Astrocyte (in vitro differentiated cells and primary cell): Measurements from ENCODE around the gene REEP1. TPM values are rescaled to one million over a fixed set of nuclear protein-coding genes. Genes with fewer than 3 reads are reported as not detected.

ENCODE experiments used
- DNase-seq: peaks from one replicate; pipeline ENCODE4 v3.0.0-alpha.2; 2010; ENCODE audit warnings: low read depth
- FAIRE-seq: peaks from 2 replicates; lab custom pipeline; 2011; peaks lifted over from hg19 to GRCh38; lab: Jason Lieb, UNC
- H2AFZ ChIP-seq: 2 replicates; pipeline ENCODE4 v1.6.0; 2012; ENCODE audit warnings: low read depth, low read length, inconsistent platforms
- H3K27ac ChIP-seq: 2 replicates; pipeline ENCODE4 v1.5.1; 2011; ENCODE audit warnings: low read depth, low read length, inconsistent platforms
- H3K27me3 ChIP-seq: 2 replicates; pipeline ENCODE4 v1.6.0; 2011; ENCODE audit warnings: low read length, inconsistent platforms; ENCODE audit not compliant: insufficient read depth
- H3K36me3 ChIP-seq: 2 replicates; pipeline ENCODE4 v1.5.1; 2011; ENCODE audit warnings: low read length, inconsistent platforms; ENCODE audit not compliant: insufficient read depth
- H3K4me1 ChIP-seq: 2 replicates; pipeline ENCODE4 v1.5.1; 2011; ENCODE audit warnings: low read length, inconsistent platforms; ENCODE audit not compliant: insufficient read depth
- H3K4me2 ChIP-seq: 2 replicates; pipeline ENCODE4 v1.6.0; 2012; ENCODE audit warnings: low read length, inconsistent platforms
- H3K4me3 ChIP-seq: 2 replicates; pipeline ENCODE4 v1.5.1; 2011; ENCODE audit warnings: low read depth, mild to moderate bottlenecking, low read length, inconsistent platforms; ENCODE audit not compliant: insufficient read depth
- H3K79me2 ChIP-seq: 2 replicates; pipeline ENCODE4 v1.6.0; 2012; ENCODE audit warnings: mild to moderate bottlenecking, low read length, inconsistent platforms; ENCODE audit not compliant: insufficient read depth
- H3K9ac ChIP-seq: 2 replicates; pipeline ENCODE4 v1.6.0; 2012; ENCODE audit warnings: mild to moderate bottlenecking, low read length, inconsistent platforms
- H3K9me3 ChIP-seq: 2 replicates; pipeline ENCODE4 v1.5.1; 2012; ENCODE audit warnings: low read depth, mild to moderate bottlenecking, low read length, inconsistent platforms; ENCODE audit not compliant: insufficient read depth
- H4K20me1 ChIP-seq: 2 replicates; pipeline ENCODE4 v1.6.0; 2012; ENCODE audit warnings: low read length, inconsistent platforms; ENCODE audit not compliant: insufficient read depth
- H3K27ac Mint-ChIP-seq: one replicate; pipeline ENCODE4 v1.8.0; 2021; ENCODE audit warnings: mild to moderate bottlenecking, mixed read lengths; ENCODE audit not compliant: unreplicated experiment
- H3K27me3 Mint-ChIP-seq: one replicate; pipeline ENCODE4 v1.8.0; 2021; ENCODE audit warnings: low read depth, mixed read lengths; ENCODE audit not compliant: unreplicated experiment
- H3K36me3 Mint-ChIP-seq: one replicate; pipeline ENCODE4 v1.8.0; 2021; ENCODE audit warnings: low read depth, mixed read lengths; ENCODE audit not compliant: unreplicated experiment
- H3K4me1 Mint-ChIP-seq: one replicate; pipeline ENCODE4 v1.8.0; 2021; ENCODE audit warnings: low read depth, mixed read lengths; ENCODE audit not compliant: unreplicated experiment
- H3K4me3 Mint-ChIP-seq: one replicate; pipeline ENCODE4 v1.8.0; 2021; ENCODE audit warnings: mild to moderate bottlenecking, moderate library complexity, mixed read lengths; ENCODE audit not compliant: unreplicated experiment
- H3K9me3 Mint-ChIP-seq: one replicate; pipeline ENCODE4 v1.8.0; 2021; ENCODE audit warnings: mild to moderate bottlenecking, mixed read lengths; ENCODE audit not compliant: unreplicated experiment
- CTCF ChIP-seq: IDR thresholded peaks from 2 replicates; pipeline ENCODE4 v1.5.1; 2011; ENCODE audit warnings: low read depth, mild to moderate bottlenecking, inconsistent platforms, low read length, moderate library complexity; ENCODE audit not compliant: insufficient read depth
- EZH2 ChIP-seq: IDR thresholded peaks from 2 replicates; pipeline ENCODE4 v1.6.1; 2012; ENCODE audit warnings: mild to moderate bottlenecking, low read length, inconsistent platforms; ENCODE audit not compliant: insufficient read depth
- total RNA-seq: library from RNA; stranded (reverse); gene quantifications from 2 replicates; pipeline ENCODE4 v1.2.1, GENCODE V29; 2021

Gene REEP1
- total RNA-seq, 1 donor from 2014 or later: 0.61 TPM

DNA sequence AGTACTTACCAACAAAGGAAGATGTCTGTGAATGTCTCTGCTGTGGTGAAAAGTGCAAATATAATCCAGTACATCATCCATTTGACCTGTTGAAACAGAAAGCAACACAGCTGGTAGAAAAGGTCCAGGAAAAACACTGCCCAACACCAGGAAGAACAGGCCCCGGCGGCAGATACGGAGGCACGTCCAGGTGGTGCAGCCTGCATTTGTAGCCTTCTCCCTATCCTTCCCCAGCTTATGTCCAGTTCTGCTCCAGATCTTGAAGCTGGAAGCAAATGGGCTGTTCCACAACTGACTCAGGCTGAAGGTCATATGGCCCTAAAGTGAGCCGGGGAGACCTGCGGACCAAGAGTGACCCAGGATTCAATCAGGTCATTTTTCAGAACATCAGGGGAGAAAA, 73.5 kb downstream of the REEP1 start:
- no peaks in the 10 kb centered on the region for H3K79me2 ChIP-seq
- H3K27me3 ChIP-seq: no peaks in the 10 kb centered on the region
- no peak overlapping the region for H3K4me3 ChIP-seq
- FAIRE-seq (no peak), DNase-seq (no peak)
- TF ChIP-seq EZH2 (no peak), CTCF (no peak)
- no peak overlapping the region for H3K9ac ChIP-seq
- no peaks in the 10 kb centered on the region for H3K4me1 ChIP-seq
- no peaks in the 10 kb centered on the region for H3K9me3 ChIP-seq
- H4K20me1 ChIP-seq: no peaks in the 10 kb centered on the region
- no peak overlapping the region for H3K27ac ChIP-seq
- H3K36me3 Mint-ChIP-seq: no peaks in the 10 kb centered on the region
- no peaks in the 10 kb centered on the region for H3K4me1 Mint-ChIP-seq
- no peak overlapping the region for H3K4me2 ChIP-seq
- H3K36me3 ChIP-seq: no peaks in the 10 kb centered on the region
- peaks cover 4% of the 10 kb centered on the region for H3K27me3 Mint-ChIP-seq
- no peak overlapping the region for H3K4me3 Mint-ChIP-seq
- no peaks in the 10 kb centered on the region for H3K9me3 Mint-ChIP-seq
- no peak overlapping the region for H3K27ac Mint-ChIP-seq
- H2AFZ ChIP-seq: no peak overlapping the region

GRCh38 chr2:86260978-86261377, 76.4 kb downstream of the REEP1 start:
- no peak overlapping the region for H3K4me3 Mint-ChIP-seq
- Histone ChIP-seq H4K20me1 (no peaks in the 10 kb centered on the region), H3K4me2 (no peak overlapping the region), H3K79me2 (no peaks in the 10 kb centered on the region), H3K36me3 (no peaks in the 10 kb centered on the region), H3K27me3 (no peaks in the 10 kb centered on the region), H3K9ac (no peak overlapping the region), H3K27ac (no peak overlapping the region), H2AFZ (no peak overlapping the region), H3K4me1 (no peaks in the 10 kb centered on the region), H3K4me3 (no peak overlapping the region), H3K9me3 (no peaks in the 10 kb centered on the region)
- H3K27ac Mint-ChIP-seq: no peak overlapping the region
- TF ChIP-seq EZH2: no peak
- TF ChIP-seq CTCF: no peak
- H3K9me3 Mint-ChIP-seq: peaks cover 1% of the 10 kb centered on the region
- DNase-seq (no peak), FAIRE-seq (no peak)
- no peaks in the 10 kb centered on the region for H3K4me1 Mint-ChIP-seq
- peaks cover 8% of the 10 kb centered on the region for H3K27me3 Mint-ChIP-seq
- no peaks in the 10 kb centered on the region for H3K36me3 Mint-ChIP-seq

DNA sequence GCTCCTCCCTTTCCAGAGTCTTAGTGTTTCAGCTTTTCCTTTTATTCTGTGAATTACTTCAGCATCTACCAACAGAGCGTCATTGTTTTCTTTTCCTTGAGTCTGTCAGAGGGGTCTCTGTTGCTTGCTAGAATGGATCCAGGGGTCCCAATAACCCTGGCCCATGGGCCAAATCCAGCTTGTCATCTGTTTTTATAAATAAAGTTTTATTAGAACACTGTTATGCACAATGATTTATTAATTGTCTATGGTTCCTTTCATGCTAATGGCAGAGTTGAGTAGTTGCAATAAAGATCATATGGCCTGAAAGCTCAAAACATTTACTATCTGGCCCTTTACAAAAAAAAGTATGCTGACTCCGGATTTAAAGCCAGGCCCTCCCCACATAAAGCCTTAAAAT, 79.3 kb downstream of the REEP1 start:
- TF ChIP-seq EZH2 (no peak), CTCF (no peak)
- no peaks in the 10 kb centered on the region for H4K20me1 ChIP-seq
- peaks cover 1% of the 10 kb centered on the region for H3K9me3 Mint-ChIP-seq
- DNase-seq (no peak), FAIRE-seq (no peak)
- H3K27ac Mint-ChIP-seq: no peak overlapping the region
- no peak overlapping the region for H3K4me3 ChIP-seq
- H3K9me3 ChIP-seq: no peaks in the 10 kb centered on the region
- H2AFZ ChIP-seq: no peak overlapping the region
- peaks cover 13% of the 10 kb centered on the region for H3K27me3 Mint-ChIP-seq
- H3K4me2 ChIP-seq: no peak overlapping the region
- no peaks in the 10 kb centered on the region for H3K36me3 Mint-ChIP-seq
- no peaks in the 10 kb centered on the region for H3K36me3 ChIP-seq
- no peak overlapping the region for H3K9ac ChIP-seq
- no peak overlapping the region for H3K4me3 Mint-ChIP-seq
- H3K4me1 ChIP-seq: no peaks in the 10 kb centered on the region
- no peaks in the 10 kb centered on the region for H3K27me3 ChIP-seq
- H3K27ac ChIP-seq: no peak overlapping the region
- H3K79me2 ChIP-seq: no peaks in the 10 kb centered on the region
- H3K4me1 Mint-ChIP-seq: peaks cover 4% of the 10 kb centered on the region
